Ascending aorta (tissue), 2 donors: ENCODE measurements around the gene PRKCA. TPM values are rescaled to one million over a fixed set of nuclear protein-coding genes. Genes with fewer than 3 reads are reported as not detected.

Experiments used
- DNase-seq, 2 donors: peaks; one replicate each; pipeline ENCODE4 v3.0.0-alpha.2; 2019; ENCODE audit warnings: low spot score in 2 of 2
- H3K27ac ChIP-seq, 2 donors: fragments of 200-600 bp; sonication (generic); one replicate each; pipeline ENCODE4 v1.5.1; 2016 to 2017; ENCODE audit warnings: mild to moderate bottlenecking in 1 of 2
- H3K27me3 ChIP-seq: fragments of 200-600 bp; sonication (generic); one replicate; pipeline ENCODE4 v1.5.1; 2017
- H3K36me3 ChIP-seq, 2 donors: fragments of 200-600 bp; sonication (generic); one replicate each; pipeline ENCODE4 v1.5.1; 2016
- H3K4me1 ChIP-seq, 2 donors: fragments of 200-600 bp; sonication (generic); one replicate each; pipeline ENCODE4 v1.5.1; 2016 to 2017; ENCODE audit warnings: mild to moderate bottlenecking in 1 of 2
- H3K4me3 ChIP-seq, 2 donors: fragments of 200-600 bp; sonication (generic); one replicate each; pipeline ENCODE4 v1.5.1; 2016 to 2017; ENCODE audit warnings: mild to moderate bottlenecking in 1 of 2
- H3K9me3 ChIP-seq, 2 donors: fragments of 200-600 bp; sonication (generic); one replicate each; pipeline ENCODE4 v1.5.1; 2016
- intact Hi-C: fragments of 100-400 bp; cut with DNase I; formaldehyde crosslinking; loops from one replicate; pipeline ENCODE4 v1.15.1; 2023
- total RNA-seq: library from RNA; depleted of rRNA; stranded (reverse); fragments of >200 nt; gene quantifications from one replicate; pipeline ENCODE4 v1.1.0, GENCODE V29; 2016
- TF ChIP-seq, protein P1 (sequence below), 3 experiments: fragments of 200-600 bp in 2 of 3; fragments of 450-650 bp in 1 of 3; sonication (generic) in 2 of 3; IDR thresholded peaks; one replicate each; pipeline ENCODE4 v1.5.1; 2016 to 2019; ENCODE audit warnings: antibody characterized with exemption in 3 of 3, mild to moderate bottlenecking in 1 of 3, moderate library complexity in 1 of 3

Gene PRKCA
- total RNA-seq, 1 donor from 2014 or later: 3.2 TPM

DNA sequence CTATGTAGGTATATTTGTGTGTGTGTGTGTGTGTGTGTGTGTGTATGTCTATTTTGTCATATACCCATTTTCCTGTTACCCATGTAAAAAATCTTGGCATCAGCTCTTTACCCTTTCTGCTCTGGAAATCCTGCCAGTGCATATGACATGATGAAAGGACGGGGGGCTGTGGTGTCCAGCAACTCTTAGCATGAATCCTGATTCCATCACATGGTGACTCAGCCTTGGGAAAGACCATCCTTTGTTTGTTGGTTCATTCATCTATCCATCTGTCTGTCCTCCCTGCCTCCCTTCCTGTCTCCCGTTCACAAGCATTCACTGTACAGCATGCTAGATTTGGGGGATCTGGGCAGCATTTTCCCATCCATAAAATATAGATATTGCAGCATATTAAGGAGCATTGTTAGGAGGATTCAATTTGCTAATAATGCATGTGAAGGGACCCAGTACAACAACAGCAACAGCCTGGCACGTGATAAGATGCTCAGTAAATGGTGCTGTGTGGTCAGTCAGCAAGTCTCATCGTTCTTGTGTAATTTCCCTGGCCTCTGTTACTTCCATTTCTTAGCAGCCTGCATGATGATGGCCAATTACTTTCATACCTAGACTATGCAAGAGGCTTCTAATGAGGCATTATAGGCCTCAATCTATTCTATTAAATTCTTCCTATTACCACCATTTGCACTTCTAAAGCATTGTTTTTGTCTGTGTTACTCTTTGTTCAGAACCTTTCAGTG lies 191.0 kb downstream of the PRKCA start:
- Histone ChIP-seq H3K4me1 (no peaks in the 10 kb centered on the region), H3K9me3 (no peaks in the 10 kb centered on the region), H3K4me3 (no peak overlapping the region), H3K27ac (no peak overlapping the region), H3K36me3 (no peaks in the 10 kb centered on the region), H3K27me3 (no peaks in the 10 kb centered on the region)
- DNase-seq: no peak
- TF ChIP-seq, protein P1, sequence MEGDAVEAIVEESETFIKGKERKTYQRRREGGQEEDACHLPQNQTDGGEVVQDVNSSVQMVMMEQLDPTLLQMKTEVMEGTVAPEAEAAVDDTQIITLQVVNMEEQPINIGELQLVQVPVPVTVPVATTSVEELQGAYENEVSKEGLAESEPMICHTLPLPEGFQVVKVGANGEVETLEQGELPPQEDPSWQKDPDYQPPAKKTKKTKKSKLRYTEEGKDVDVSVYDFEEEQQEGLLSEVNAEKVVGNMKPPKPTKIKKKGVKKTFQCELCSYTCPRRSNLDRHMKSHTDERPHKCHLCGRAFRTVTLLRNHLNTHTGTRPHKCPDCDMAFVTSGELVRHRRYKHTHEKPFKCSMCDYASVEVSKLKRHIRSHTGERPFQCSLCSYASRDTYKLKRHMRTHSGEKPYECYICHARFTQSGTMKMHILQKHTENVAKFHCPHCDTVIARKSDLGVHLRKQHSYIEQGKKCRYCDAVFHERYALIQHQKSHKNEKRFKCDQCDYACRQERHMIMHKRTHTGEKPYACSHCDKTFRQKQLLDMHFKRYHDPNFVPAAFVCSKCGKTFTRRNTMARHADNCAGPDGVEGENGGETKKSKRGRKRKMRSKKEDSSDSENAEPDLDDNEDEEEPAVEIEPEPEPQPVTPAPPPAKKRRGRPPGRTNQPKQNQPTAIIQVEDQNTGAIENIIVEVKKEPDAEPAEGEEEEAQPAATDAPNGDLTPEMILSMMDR (IDR thresholded peaks at IDR 0.05): no peak
- intact Hi-C loops: no loop called here

- intact Hi-C loops: no loop called here
- H3K4me1 ChIP-seq: no peaks in the 10 kb centered on the region
- no peaks in the 10 kb centered on the region for H3K9me3 ChIP-seq
- no peak overlapping the region for H3K27ac ChIP-seq
- no peaks in the 10 kb centered on the region for H3K27me3 ChIP-seq
- H3K36me3 ChIP-seq: no peaks in the 10 kb centered on the region
- DNase-seq: no peak
- no peak overlapping the region for H3K4me3 ChIP-seq
- TF ChIP-seq, protein P1 (IDR thresholded peaks at IDR 0.05): no peak
Observed at GRCh38 chr17:66494023-66494803, 191.8 kb downstream of the PRKCA start.

DNA sequence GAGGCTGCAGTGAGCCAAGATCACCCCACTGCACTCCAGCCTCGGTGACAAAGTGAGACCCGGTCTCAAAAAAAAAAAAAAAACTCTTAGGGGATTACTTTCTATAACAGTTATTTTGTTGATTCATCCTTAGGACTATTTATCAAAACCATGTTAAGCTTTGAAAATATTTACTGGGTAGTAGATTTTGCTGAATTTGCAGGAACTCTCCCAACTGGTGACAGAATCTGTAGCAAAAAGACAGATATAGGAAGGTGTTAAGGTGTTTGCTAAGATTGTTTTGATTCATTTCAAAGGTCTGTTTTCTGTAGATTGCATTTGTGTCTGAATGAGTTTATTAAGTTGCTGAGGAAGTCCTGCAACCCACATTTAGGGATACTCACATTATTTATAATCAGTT lies 192.6 kb downstream of the PRKCA start:
- DNase-seq: no peak
- no peaks in the 10 kb centered on the region for H3K27me3 ChIP-seq
- TF ChIP-seq, protein P1 (IDR thresholded peaks at IDR 0.05): no peak
- H3K27ac ChIP-seq: no peak overlapping the region
- no peaks in the 10 kb centered on the region for H3K36me3 ChIP-seq
- no peak overlapping the region for H3K4me3 ChIP-seq
- intact Hi-C loops: no loop called here
- H3K9me3 ChIP-seq: no peaks in the 10 kb centered on the region
- no peaks in the 10 kb centered on the region for H3K4me1 ChIP-seq

GRCh38 chr17:66496306-66496705 lies 193.9 kb downstream of the PRKCA start:
- Histone ChIP-seq H3K27ac (no peak overlapping the region), H3K36me3 (no peaks in the 10 kb centered on the region), H3K4me3 (no peak overlapping the region), H3K4me1 (no peaks in the 10 kb centered on the region), H3K27me3 (no peaks in the 10 kb centered on the region), H3K9me3 (no peaks in the 10 kb centered on the region)
- TF ChIP-seq, protein P1 (IDR thresholded peaks at IDR 0.05): no peak
- intact Hi-C loops: no loop called here
- no peak for DNase-seq

DNA sequence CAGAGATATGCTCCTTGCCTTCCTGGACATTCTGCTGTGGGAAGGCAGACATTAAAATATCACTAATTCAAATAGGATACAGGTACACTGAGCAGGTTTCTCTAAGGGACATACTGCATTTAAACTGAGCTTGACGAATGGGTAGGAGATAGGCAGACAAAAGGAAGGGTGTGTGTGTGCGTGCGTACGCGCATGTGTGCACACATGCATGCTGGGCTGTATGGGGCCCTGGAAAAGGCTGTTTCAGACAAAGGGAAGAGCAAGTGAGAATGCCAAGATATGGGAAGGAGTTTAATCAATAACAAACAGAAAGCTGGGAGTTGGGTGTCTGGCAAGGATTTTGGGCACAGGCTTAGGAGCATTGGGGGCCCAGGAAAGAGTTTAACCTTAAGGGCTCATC lies 196.2 kb downstream of the PRKCA start:
- Histone ChIP-seq H3K4me3 (no peak overlapping the region), H3K4me1 (no peaks in the 10 kb centered on the region), H3K9me3 (no peaks in the 10 kb centered on the region), H3K27me3 (no peaks in the 10 kb centered on the region), H3K36me3 (no peaks in the 10 kb centered on the region), H3K27ac (no peak overlapping the region)
- intact Hi-C loops: no loop called here
- TF ChIP-seq, protein P1 (IDR thresholded peaks at IDR 0.05): no peak
- DNase-seq: no peak
